Stimulated activated naive CD4-positive, alpha-beta T cell treated with Interleukin-2 at 50 U/mL for 16 hours (primary cell): ENCODE results near the gene OSBPL2.

Experiments
- DNase-seq: peaks from one replicate; lab custom pipeline; 2025; lab: John Stamatoyannopoulos, UW

Gene OSBPL2

DNA sequence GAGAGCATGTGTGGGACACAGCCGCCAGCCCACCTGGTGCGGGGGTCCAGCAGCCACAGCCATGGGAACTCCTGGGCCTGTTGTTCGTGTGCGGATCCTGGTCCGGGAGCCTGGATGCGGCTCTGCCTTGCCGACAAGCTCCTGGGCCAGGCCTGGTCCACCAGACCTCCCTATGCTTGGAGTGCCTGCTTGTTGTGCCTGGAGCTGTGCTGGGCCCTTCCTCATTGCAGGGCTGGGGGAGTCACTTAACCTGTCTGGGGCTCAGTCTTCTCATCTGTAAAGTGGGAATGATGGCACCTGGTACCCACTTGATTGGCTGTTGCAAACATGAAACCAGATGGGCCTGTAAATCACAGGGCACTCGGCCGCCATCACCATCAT lies 2.6 kb upstream of the OSBPL2 start:
- no peak for DNase-seq

DNA sequence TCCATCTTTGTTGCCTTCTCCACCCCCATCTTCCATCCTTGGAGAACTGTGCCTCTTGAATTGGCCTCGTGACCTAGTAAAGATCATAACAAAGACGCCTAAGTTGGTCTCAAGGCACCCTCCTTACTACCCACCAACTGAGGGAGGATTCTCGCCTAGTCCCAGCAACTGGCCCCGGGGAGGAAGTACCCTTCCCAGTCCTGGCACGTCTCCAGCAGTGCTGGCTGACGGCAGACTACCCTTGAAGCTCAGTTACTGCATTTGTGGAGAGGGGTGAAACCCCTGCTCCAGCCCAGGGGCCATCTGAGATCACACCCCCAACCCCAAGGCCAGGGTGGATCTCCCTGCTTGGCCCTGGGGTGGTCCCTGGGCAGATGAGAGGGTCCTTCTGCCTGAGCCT lies 2.1 kb upstream of the OSBPL2 start:
- no peak for DNase-seq

DNA sequence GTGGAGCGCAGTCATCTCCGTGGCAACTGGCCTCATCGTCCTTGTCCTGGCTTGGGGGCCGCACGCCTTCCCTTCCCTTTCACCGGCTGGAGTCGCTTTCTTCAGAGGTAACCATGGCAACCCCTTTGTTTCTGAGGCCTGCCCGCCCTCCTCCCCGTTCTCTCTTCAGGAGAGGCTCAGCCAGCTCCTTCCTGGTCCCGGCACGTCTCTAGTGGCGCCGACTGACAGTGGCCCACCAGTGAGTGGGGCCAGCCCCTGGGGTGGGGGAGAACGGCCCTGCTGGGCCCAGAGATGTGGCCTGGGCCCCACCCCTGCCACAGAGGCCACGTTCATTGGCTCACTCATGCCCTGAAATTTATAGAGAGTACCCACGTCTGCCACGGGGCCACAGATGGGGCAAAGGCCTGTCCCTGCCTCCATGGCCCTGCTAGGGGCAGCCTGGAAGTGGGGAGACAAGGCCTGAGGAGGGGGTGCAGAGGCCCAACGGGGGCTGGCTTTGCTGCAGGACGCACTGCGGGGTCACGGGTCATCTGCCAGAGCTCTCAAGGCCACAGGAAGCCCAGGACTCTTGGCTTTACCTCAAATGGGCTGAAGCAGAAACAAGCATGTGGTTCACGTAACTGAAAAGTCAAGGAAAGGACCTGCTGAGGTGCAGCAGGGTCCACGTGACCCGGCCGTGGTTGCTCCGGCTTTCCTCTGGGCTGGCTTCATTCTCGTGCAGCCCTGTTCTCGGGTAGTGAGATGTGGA lies 1.4 kb upstream of the OSBPL2 start:
- no peak for DNase-seq

DNA sequence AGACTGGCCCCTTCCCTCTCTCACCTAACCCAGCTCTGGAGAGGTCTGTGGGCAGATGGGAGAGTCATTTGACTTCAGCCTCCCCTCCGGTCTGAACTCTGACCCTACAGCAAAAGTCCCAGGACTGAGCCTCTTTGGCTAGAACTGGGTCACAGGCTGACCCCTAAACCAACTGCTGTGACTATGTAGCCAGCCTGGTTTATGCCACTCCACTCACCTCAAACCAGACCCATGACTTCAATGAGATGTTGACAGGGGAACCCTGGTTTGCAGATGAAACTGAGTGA lies 864 bp upstream of the OSBPL2 start:
- no peak for DNase-seq

DNA sequence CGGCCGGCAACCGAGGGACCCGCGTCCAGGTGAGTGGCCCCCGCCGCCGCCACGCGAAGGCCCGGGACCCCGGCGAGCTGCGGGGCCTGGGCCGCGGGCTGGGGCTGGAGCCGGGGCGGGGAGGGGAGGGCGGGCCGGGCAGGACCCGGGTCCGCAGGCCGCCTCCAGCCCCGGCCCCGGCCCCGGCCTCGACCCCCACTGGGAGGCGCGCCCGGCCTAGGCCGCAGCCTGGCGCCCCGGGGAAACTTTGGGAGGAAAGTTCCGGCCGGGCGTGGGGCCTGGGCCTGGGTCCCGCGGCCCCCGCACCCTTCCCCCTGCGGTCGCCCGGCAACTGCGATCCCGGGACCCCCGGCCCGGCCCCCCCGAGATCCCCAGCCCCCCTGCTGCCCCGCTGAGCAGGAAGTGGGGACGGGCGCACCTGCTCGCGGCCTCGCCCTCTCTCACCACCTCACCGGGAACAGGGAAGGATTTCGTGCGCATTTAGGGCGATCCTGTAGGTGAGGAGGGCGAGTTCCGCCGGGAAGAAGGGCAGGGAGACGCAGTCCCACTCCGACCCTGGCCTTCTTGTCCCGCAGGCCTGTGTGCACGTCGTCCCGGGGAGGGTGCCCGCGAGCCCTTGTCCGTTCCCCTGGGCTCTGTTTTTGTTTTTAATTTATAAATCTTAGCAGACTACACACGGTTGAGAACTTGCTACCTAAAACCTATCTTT lies 402 bp downstream of the OSBPL2 start:
- no peak for DNase-seq

DNA sequence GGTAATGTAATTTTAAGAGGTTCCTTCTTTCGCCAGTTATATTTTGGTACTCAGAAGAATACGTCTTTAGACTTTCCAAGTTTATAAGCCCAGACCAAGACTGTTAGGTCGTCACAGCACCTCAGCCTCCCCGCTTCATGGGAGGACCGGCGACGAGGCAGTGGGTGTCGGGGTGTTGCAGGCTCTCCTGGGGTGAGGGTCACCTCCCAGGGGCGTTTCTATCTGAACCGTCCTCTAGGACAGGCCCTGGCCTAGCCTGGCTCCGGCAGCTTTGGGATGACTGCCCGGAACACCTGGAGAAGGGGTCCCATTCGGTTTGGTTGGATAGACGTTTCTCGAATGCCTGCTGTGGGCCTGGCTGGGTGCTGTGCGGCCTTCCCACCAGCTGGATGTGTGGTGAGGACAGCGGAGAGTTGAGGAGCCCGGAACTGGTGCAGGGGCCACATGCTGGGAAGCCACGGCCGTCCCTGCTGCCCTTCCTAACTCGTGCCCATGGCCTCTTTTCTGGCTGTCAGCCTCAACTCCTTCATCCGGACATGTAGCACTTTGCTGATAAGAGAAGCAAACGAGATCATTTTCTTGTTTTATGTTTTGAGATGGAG lies 1.1 kb downstream of the OSBPL2 start:
- DNase-seq, result no peak

DNA sequence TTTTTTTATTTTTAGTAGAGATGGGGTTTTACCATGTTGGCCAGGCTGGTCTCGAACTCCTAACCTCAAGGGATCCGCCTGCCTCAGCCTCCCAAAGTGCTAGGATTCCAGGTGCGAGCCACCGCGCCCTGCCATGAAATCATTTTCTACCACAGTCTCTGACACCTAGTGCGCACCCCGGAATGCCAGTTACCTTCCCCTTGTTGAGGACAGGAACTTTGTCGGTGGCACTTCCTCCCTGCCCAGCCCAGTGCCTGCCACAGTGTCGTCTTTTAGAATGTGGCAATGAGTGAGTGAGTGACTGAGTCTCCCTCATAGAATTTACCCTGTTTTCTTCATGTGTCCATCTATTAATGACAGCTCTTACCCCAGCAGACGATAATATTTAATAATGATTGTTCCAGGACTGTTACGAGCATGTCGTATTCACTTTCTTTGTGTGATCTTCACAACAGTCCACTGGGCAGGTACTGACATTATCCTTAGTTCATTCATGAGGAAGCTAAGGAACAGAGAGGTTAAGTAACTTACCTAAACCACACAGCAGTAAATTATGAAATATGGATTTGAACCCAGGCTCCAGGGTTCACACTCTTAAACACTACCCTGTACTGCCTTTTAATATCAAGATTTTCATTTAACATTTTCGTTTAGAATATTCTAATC lies 1.8 kb downstream of the OSBPL2 start:
- no peak for DNase-seq

DNA sequence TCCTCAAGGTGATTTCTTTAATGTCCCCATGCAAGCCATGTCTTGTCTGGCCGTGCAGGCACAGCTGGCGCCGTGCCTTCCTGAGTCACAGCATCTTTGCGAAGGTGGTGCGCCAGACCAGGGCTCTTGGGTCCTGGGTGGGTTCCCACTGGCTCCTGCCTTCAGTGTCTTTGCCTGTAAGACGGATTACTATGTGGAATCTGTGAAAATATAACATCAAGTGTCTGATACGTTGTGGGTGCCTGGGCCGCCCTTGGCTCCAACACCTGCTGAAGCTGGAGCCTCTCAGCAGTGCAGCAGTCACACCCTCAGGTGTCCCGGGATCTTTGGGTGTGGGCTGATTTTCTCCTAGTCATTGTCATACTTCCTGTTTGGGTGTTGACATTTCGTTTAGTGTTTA lies 3.2 kb downstream of the OSBPL2 start:
- no peak for DNase-seq

DNA sequence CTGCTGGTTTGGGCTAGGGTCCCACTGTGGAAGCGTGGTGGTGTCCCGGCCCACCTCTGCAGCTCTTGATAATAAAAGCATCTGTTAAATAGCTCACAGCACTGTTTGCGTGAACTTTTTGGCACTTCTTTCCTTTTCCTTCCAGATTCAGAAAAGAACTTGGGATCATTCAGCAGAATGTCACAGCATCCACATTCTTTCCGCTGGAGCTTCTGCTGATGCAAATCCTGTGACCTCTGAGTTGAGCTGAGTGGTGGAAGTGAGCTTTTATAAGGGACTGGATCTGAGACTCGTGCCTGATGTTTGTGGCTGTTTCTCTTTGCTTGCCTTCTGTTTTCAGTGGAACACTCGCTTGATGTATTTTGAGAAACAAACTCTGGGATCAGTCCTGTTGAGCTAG lies 3.9 kb downstream of the OSBPL2 start:
- no peak for DNase-seq

DNA sequence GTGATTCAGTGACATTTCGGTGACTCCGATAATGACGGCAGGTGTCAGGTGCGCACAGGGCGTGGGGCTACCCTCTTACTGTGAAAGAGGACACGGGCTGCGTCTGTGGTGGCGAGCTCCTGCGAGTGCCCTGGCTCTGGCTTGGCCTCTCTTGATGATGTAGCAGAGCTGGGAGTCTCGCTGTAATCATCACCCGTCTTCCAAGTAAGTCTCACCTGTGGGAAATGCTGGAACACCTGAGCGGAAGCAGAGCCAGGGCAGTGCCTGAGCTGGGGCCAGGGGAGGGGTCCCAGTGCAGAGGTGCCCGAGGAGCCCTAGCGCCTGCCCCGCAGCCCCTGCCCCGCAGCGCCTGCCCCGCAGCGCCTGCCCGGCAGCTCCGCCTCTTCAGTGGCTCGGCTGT lies 4.8 kb downstream of the OSBPL2 start:
- no peak for DNase-seq

DNA sequence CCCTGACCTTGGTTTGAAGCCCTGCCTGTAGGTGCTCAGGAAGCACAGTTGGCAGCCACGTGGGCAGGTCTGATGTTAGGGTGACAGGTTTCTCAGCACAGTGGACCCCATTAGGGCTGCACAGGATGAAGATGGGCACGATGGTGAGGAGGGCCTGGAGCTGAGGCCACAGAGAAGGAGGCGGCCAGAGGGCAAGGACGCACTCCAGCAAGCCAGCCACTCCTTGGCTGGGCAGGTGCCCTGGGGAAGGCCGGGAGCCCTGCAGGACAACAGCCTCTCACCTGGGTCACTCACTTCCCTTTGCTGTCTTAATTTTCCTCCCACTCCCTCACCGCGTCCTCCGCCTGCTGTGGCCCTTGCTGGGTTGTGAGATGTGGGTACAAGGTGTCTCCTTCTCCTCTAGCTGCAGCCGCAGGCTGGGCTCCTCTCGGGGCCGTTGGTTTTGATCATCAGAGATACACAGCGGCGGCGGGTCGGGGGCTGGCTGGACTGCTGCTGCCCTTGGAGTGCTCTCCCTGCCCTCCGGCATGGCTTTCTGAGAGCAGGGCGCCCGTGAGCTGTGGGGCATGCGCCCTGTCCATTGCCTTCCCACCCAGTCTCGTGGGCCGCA lies 5.7 kb downstream of the OSBPL2 start:
- no peak for DNase-seq

DNA sequence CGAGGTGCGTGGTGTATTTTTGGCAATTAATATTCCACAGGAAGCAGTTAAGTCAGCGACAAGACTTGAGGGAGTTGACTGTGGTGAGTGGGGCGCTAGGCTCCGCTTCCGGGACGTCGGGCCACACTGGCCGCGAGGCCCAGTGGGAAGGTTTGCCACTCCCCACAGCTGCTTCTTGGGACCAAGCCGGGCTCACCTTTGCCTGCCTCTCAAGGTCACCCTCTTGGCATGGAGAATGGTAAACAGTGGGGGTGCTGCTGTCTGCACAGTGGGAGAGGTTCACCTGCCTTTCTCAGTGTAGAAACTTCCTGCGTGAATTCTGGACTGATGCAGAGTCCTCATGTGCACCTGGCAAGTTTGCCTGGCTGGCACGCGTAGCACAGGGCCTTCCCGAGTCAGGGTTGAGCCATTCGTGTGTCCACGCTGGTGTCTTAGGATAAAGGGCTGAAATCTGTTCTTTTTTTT lies 6.4 kb downstream of the OSBPL2 start:
- DNase-seq, result no peak

DNA sequence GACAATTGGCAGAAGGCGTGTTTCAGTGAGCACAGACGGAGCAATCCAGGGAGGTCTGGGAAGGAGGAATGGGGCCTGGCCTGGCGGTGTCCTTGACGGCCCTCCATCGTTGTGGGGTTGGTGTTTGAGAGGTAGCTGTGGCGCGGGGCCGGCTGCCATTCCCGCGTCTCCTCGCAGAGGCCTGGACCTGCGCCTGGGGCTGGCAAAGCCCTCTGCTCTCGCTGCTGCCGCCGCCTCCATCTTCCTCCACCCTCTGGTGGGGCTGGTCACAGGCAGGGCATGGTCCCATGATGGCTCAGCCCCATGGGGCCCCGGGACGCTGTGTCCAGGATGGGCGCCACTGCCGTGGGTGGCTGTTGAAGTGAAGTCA lies 7.6 kb downstream of the OSBPL2 start:
- DNase-seq, result no peak

DNA sequence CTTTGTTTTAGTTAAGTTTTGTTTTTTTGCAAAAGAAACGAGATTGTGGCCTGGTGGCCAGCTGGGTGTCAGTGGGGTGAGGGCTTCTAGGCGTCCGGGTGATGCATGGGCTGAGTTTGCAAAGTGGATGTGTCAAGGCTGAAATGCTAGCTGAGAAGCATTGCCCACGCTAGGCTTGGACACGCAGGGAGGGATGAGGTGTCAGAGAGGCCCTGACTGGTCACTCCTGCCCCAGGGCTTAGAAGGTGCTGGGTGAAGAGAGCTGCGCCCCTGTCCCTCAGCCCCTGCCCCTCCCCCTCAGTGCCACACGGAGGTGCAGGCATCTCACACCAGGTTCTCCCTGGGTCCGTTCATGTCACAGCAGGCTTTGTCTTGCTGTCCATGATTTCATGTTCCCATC lies 8.1 kb downstream of the OSBPL2 start:
- DNase-seq, result no peak

DNA sequence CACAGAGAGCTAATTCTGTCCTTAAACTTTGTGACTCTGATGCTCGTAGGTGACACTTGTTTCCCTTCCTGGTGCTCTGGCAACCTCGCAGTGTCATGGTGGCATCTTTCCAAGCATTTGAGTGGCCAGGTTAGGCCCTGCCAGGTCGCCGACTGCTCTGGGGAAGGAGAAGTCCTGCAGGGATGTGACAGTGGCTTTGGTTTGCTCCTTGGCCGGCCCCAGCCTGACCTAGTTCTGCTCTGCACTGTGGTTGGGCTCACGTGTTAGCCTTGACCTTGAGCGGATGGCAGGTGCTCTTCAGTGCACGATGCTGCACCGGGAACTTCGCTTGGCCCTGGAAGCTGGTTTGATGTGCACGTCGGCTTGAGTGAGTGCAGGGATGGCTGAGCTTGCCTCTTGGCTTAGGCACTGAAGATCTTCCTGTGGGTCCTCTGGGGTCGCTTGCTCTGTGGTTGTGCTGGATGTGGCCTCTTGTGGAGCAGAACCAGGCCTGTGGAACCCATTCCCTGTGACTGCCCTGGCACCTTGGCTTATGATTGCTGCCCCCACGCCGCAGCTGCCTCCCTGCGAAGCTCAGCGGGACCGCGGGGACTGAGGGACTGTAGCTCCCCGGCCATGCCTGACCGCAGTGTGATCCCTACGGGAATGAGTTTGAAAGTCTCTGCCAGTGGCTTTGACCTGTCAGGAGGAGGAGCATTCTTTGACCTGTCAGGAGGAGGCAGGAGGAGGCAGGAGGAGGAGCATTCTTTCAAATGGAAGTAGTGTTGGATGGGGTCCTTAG lies 8.7 kb downstream of the OSBPL2 start:
- DNase-seq, result no peak

DNA sequence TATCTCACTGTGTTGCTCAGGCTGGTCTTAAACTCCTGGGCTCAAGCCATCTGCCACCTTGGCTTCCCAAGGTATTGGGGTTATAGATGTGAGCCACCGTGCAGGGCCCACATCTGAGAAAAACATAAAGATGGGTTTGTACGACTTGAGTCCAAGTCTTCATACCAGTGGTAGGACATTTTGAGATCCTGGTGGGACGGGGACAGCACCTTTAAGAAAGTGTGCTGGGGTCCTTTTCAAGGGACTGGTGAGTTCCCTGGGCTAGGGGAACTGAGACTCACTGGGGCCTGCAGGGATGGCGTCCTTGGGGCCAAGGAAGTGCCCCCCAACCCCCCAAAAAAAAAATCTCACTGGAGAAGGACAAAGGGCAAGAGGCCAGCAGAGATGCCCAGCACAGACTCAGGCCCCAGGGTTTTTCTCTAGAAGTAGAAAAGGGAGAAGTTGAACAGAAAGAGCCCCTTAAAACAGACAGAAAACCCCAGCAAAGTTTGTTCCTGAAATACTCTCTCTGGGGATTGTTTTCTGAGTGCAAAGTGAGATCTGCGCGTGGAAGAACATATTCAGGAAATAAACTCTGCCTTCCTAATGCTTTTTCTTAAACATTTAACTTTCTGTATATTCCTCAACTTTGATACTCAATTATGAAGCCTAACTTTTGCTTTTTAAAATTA lies 10.7 kb downstream of the OSBPL2 start:
- no peak for DNase-seq

DNA sequence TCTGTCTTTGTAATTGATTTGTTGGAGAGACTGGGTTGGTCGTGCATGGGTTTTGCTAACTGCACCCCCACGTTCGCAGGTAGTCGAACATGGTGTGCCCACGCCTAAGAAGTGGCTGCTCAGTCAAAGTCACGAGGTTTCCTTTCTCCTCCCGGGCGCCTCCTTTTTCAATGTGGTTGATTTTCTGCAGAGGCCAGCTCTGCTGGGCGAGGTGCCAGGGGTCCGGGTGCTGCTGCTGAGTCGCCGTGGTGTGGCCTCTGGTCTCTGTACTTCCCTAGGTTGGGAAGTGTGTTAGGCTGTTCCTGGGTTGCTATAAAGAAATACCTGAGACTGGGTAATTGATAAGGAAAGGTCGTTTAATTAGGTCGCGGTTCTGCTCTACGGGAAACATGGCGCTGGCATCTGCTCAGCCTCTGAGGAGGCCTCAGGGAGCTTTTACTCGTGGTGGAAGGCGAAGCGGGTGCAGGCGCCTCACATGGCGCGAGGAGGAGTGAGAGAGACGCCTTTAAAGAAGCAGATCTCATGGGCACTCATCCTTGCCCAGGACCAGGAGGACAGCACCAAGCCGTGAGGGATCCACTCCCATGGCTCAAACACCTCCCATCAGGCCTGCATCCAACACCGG lies 14.1 kb downstream of the OSBPL2 start:
- no peak for DNase-seq

DNA sequence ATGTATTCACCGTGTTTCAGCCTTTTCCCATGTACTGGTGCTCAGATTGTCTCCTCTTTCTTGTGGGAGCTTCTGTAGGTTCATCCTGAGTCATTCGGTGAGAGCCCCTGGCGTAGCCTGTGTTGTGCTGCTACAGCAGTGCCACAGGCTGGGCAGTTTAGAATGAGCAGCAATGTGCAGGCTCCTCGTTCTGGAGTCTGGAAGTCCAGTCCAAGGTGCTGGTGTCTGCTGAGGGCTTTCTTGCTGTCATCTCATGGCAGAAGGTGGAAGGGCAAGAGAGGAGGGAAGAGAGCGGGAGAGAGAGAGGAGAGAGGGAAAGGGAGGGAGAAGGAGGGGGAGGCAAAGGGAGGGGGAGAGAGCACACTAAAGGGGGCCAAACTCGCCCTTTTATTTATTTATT lies 15.1 kb downstream of the OSBPL2 start:
- no peak for DNase-seq

DNA sequence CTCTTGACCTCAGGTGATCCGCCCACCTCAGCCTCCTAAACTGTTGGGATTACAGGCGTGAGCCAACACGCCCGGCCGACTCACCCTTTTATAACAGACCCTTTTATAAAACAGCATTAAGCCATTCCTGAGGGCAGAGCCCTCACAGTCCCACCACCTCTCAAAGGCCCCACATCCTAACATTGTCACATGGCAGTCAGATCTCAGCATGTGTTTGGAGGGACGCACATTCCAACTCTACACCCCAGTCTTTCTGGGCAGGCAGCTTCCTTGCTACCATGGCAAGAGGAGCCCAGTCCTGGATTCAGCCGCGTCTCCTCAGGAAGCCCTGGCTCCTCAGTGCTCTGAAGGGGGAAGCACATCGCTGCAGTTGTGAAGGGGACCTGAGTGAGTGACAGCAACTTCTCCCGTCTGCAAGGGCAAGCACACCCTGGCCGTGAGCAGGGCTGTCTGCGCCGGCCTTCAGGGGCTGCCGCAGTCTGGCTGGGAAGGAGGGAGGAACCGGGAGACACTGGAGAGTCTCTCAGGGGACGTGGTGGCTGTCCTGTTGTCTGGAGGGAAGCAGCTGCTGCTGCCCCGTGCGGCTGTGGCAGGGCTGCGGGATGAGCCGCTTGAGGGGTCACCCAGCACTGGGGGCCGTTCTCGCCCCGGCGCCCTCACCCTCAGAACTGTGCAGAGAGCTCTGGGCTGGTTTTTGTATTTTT lies 15.9 kb downstream of the OSBPL2 start:
- no peak for DNase-seq

DNA sequence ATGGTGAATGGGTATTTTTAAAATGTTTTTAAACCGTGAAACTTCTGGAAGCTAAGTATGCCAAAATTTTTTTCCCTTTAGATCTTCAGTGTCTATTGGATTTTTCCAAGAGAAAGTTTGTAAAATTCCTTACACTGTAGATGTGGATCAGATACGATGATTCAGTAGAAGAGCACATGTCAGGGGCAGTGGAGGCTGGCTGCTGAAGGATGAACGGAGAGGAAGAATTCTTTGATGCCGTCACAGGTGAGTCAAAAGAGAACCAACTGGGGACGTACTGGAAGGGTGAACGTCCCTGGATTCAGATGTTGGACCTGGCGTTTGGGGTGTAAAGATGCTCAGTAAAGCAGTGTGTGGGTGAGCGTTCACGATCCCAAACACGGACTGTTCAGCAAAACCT lies 17.7 kb downstream of the OSBPL2 start:
- no peak for DNase-seq
